Smooth muscle cell of the umbilical artery (primary cell): ENCODE measurements around the gene IFNL2. TPM values are rescaled to one million over a fixed set of nuclear protein-coding genes. Genes with fewer than 3 reads are reported as not detected.

ENCODE experiments used
- total RNA-seq: library from RNA; depleted of rRNA; stranded (reverse); fragments of >200 nt; gene quantifications from 2 replicates; pipeline ENCODE4 v1.2.3, GENCODE V29; 2014

Gene IFNL2
- total RNA-seq, result not detected in 2 replicates

DNA sequence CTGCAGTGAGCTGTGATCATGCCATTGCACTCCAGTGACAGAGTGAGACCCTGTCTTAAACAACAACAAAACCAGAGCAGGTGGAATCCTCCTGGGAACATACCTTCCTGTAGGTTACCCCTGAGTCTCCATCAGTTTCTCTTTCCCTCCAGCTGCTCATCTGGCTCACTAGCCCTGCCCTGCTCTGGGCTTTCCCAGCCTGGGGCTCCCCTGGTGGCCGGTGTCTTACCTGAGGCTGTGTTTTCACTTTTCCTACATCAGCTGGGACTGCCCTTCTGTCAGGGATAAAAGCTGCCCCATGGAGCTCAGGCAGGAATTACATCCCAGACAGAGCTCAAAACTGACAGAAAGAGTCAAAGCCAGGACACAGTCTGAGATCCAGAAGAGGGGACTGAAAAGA lies at the start of gene IFNL2:
Gene IFNL2 (plus strand): TSS at position 312 of the 400 bp plus-strand sequence. CDS start 173 bp downstream, outside the sequence.

DNA sequence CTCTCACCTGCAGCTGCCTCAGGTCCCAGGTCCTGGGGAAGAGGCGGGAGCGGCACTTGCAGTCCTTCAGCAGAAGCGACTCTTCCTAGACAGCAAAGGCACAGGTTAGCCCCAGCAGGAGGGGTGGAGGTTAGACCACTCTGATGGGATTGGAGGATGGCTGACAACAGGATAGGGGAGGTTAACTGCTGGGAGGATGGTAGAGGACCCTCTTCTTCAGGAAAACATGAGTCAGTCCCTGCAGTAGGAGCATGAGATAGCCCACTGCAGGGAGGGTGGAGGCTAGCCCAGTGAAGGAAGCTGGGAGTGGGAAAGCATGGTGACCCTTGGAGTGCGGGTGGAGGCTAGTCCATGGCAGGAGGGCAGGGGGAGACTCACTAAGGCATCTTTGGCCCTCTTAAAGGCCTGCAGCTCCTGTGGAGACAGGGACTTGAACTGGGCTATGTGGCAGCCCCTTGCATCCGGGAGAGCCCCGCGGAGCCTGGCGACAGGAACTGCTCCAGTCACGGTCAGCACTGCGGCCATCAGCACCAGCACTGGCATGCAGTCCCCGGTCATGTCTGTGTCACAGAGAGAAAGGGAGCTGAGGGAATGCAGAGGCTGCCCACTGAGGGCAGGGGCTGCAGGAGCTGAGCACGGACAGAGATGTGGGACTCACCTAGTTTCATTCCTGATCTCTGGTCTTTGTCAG lies 23.6 kb upstream of the IFNL2 start, which contains the start of gene IFNL3:
Gene IFNL3 (minus strand): TSS at position 597 of the 691 bp plus-strand sequence. CDS start 39 bp downstream, at position 558.

DNA sequence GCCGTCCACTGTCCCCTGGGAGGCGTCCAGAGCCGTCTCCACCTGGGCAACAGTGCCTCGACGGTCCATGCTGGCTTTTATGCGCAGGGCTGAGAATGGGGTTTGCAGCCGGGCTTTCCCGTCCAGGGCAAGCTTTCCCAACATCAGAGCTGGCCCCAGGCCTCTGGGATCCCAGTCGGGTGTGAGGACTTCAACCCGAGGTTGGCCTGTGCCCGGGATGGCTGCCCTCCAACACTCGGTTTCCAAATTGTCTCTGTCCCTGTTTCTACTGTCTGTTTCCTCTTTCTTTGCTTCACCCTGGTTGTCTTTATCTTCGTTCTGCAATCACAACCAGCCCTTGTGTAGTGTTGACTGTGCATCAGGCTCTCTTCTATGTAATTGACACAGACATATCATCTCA lies 19.4 kb upstream of the IFNL2 start, which contains the start of gene IFNL4:
Gene IFNL4 (minus strand): TSS at position 51 of the 400 bp plus-strand sequence.

DNA sequence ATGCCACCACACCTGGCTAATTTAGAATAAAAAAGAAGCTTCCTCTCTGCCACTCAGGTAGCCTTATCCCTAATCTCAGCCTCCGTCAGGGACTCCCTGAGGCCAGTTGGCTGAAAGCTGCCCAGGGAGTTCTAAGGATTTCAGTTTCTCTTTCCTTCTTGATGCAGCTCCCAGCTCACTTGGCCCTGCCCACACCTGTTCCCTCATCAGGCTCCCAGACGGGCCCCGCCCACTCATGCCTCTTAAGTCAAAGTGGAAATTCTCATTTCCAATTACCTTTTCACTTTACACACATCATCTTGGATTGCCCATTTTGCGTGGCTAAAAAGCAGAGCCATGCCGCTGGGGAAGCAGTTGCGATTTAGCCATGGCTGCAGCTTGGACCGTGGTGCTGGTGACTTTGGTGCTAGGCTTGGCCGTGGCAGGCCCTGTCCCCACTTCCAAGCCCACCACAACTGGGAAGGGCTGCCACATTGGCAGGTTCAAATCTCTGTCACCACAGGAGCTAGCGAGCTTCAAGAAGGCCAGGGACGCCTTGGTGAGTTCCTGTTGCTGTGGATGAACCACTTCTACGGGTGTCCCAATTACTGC lies 28.0 kb downstream of the IFNL2 start, which contains the start of gene IFNL1:
Gene IFNL1 (plus strand): TSS at position 353 of the 591 bp plus-strand sequence. CDS start 15 bp downstream, at position 368.

Other genes starting within 250 kb of the IFNL2 start
- 3.3 and 6.4 TPM in 2 replicates for gene FBXO27, start 235.8 kb upstream of the IFNL2 start, total RNA-seq
- gene ACP7, start 184.0 kb upstream of the IFNL2 start, total RNA-seq, result under 0.01 and 0.65 TPM in 2 replicates
- gene PAK4, start 142.6 kb upstream of the IFNL2 start, total RNA-seq, result 11.3 and 22.0 TPM in 2 replicates
- not detected in 2 replicates for gene NCCRP1, start 71.4 kb upstream of the IFNL2 start, total RNA-seq
- gene SYCN, start 64.1 kb upstream of the IFNL2 start, total RNA-seq, result not detected in 2 replicates
- gene IFNL3, start 23.4 kb upstream of the IFNL2 start, total RNA-seq, result not detected in 2 replicates
- gene IFNL4, start 19.5 kb upstream of the IFNL2 start, total RNA-seq, result 0.09 TPM in 1 of 2 replicates, not detected in the other
- not detected in 2 replicates for gene IFNL1, start 28.0 kb downstream of the IFNL2 start, total RNA-seq
- 0.51 and 0.59 TPM in 2 replicates for gene LRFN1, start 52.5 kb downstream of the IFNL2 start, total RNA-seq
- not detected in 2 replicates for gene GMFG, start 67.6 kb downstream of the IFNL2 start, total RNA-seq
- gene SAMD4B, start 74.0 kb downstream of the IFNL2 start, total RNA-seq, result 56.7 and 100 TPM in 2 replicates
- 20.6 and 24.1 TPM in 2 replicates for gene PAF1, start 122.7 kb downstream of the IFNL2 start, total RNA-seq
- 15.1 and 19.5 TPM in 2 replicates for gene MED29, start 123.0 kb downstream of the IFNL2 start, total RNA-seq
- gene ZFP36, start 138.5 kb downstream of the IFNL2 start, total RNA-seq, result 0.59 and 1.2 TPM in 2 replicates
- 13.4 and 22.7 TPM in 2 replicates for gene PLEKHG2, start 144.3 kb downstream of the IFNL2 start, total RNA-seq
- 22.9 and 43.7 TPM in 2 replicates for gene RPS16, start 167.6 kb downstream of the IFNL2 start, total RNA-seq
- gene SUPT5H, start 177.2 kb downstream of the IFNL2 start, total RNA-seq, result 71.0 and 92.6 TPM in 2 replicates
- 43.9 and 64.5 TPM in 2 replicates for gene TIMM50, start 212.4 kb downstream of the IFNL2 start, total RNA-seq
- under 0.01 and 0.32 TPM in 2 replicates for gene DLL3, start 230.6 kb downstream of the IFNL2 start, total RNA-seq
- gene SELENOV, start 246.7 kb downstream of the IFNL2 start, total RNA-seq, result not detected in 2 replicates